GM12878 (cell line): ENCODE results near the gene CFLAR. TPM values are rescaled to one million over a fixed set of nuclear protein-coding genes. Genes with fewer than 3 reads are reported as not detected.

ENCODE experiments used
- ATF7 ChIP-seq: fragments of 450-650 bp; IDR thresholded peaks from 2 replicates; pipeline ENCODE4 v1.6.1; 2016; ENCODE audit warnings: low read depth, mild to moderate bottlenecking
- EP300 ChIP-seq, 2 experiments: fragments of 150-350 bp in 1 of 2; IDR thresholded peaks; 2 replicates each; pipeline ENCODE4 v1.6.1; 2011 to 2012; ENCODE audit warnings: low read depth in 2 of 2, low read length in 2 of 2, borderline replicate concordance in 1 of 2, improper control_type of control experiment in 1 of 2, inconsistent platforms in 1 of 2; ENCODE audit not compliant: control insufficient read depth in 1 of 2
- FOS ChIP-seq: IDR thresholded peaks from 3 replicates; pipeline ENCODE4 v1.6.1; 2011; ENCODE audit warnings: borderline replicate concordance; ENCODE audit not compliant: insufficient read length; ENCODE audit errors: extremely low read depth
- HCFC1 ChIP-seq: fragments of 150-350 bp; IDR thresholded peaks from 2 replicates; pipeline ENCODE4 v1.6.1; 2014; ENCODE audit warnings: low read length
- HDAC2 ChIP-seq: fragments of 200-600 bp; sonication (generic); IDR thresholded peaks from 2 replicates; pipeline ENCODE4 v1.6.1; 2017
- HDAC6 ChIP-seq: fragments of 200-600 bp; sonication (generic); IDR thresholded peaks from one replicate; pipeline ENCODE4 v1.8.0; 2017; ENCODE audit warnings: antibody characterized with exemption; ENCODE audit not compliant: unreplicated experiment
- HDGF ChIP-seq: fragments of 450-650 bp; IDR thresholded peaks from 2 replicates; pipeline ENCODE4 v1.6.1; 2016; ENCODE audit warnings: antibody characterized with exemption
- IKZF2 ChIP-seq, 2 experiments: fragments of 450-650 bp; IDR thresholded peaks; 2 replicates each; pipeline ENCODE4 v1.6.1; 2017; ENCODE audit warnings: mild to moderate bottlenecking in 2 of 2, moderate library complexity in 2 of 2
- MXI1 ChIP-seq: fragments of 150-350 bp; IDR thresholded peaks from 2 replicates; pipeline ENCODE4 v1.6.1; 2011; ENCODE audit warnings: low read depth, mild to moderate bottlenecking, inconsistent platforms, low read length, improper control_type of control experiment
- NFYA ChIP-seq: IDR thresholded peaks from 2 replicates; pipeline ENCODE4 v1.6.1; 2011; ENCODE audit warnings: low read depth, mild to moderate bottlenecking, low read length, improper control_type of control experiment, borderline replicate concordance
- NRF1 ChIP-seq: conservative IDR thresholded peaks from 2 replicates; pipeline ENCODE4 v1.6.1; 2011; ENCODE audit warnings: mild to moderate bottlenecking, low read depth, low read length, improper control_type of control experiment
- PAX8 ChIP-seq: fragments of 450-650 bp; IDR thresholded peaks from 2 replicates; pipeline ENCODE4 v1.6.1; 2017; ENCODE audit warnings: mild to moderate bottlenecking, moderate library complexity
- PML ChIP-seq: IDR thresholded peaks from 2 replicates; pipeline ENCODE4 v1.6.1; 2012; ENCODE audit warnings: low read length, inconsistent platforms
- POLR2AphosphoS5 ChIP-seq: IDR thresholded peaks from 2 replicates; pipeline ENCODE4 v1.6.1; 2011; ENCODE audit warnings: mild to moderate bottlenecking, low read length, inconsistent platforms
- RBBP5 ChIP-seq: fragments of 200-600 bp; sonication (generic); conservative IDR thresholded peaks from 2 replicates; pipeline ENCODE4 v1.6.1; 2016
- SIN3A ChIP-seq: IDR thresholded peaks from 2 replicates; pipeline ENCODE4 v1.6.1; 2012; ENCODE audit warnings: low read depth, low read length, improper control_type of control experiment
- SIX5 ChIP-seq: IDR thresholded peaks from 2 replicates; pipeline ENCODE4 v1.6.1; 2011; ENCODE audit warnings: mild to moderate bottlenecking, low read depth, low read length, moderate library complexity; ENCODE audit not compliant: severe bottlenecking
- SREBF2 ChIP-seq: IDR thresholded peaks from 2 replicates; pipeline ENCODE4 v1.6.1; 2012; ENCODE audit warnings: mild to moderate bottlenecking, low read length
- ZNF384 ChIP-seq: IDR thresholded peaks from 2 replicates; pipeline ENCODE4 v1.6.1; 2012; ENCODE audit warnings: low read depth, mild to moderate bottlenecking, low read length, improper control_type of control experiment, borderline replicate concordance
- polyA plus RNA-seq, 11 experiments: library from polyadenylated mRNA; depleted of rRNA in 4 of 11; unstranded in 6 of 11; stranded (reverse) in 5 of 11; fragments of >200 nt; fragmentation: Nextera tagmentation in 4 of 11; fragmentation: Illumina TruSeq in 1 of 11; extraction: Ambion mirVana in 4 of 11; extraction: Trizol in 1 of 11; gene quantifications; 1 replicate in 1 of 11; 2 replicates in 10 of 11; pipeline versions ENCODE4 v1.2.1 to v1.2.3, GENCODE V29; 2011 to 2016; ENCODE audit warnings: inconsistent platforms in 2 of 11, missing spikeins in 2 of 11, low read depth in 1 of 11
- total RNA-seq, 4 experiments: library from RNA; depleted of rRNA in 3 of 4; stranded (reverse); fragments of >200 nt in 3 of 4; fragmentation: Illumina TruSeq in 1 of 4; extraction: Trizol in 1 of 4; gene quantifications; 2 replicates each; pipeline versions ENCODE4 v1.2.1 to v1.2.3, GENCODE V29; 2013 to 2021
- TF ChIP-seq, protein P1 (sequence below): fragments of 450-650 bp; IDR thresholded peaks from 2 replicates; pipeline ENCODE4 v1.6.1; 2018; ENCODE audit warnings: borderline replicate concordance, mild to moderate bottlenecking; ENCODE audit not compliant: partially characterized antibody
- TF ChIP-seq, protein P2 (sequence below): fragments of 450-650 bp; IDR thresholded peaks from 2 replicates; pipeline ENCODE4 v1.6.1; 2017; ENCODE audit warnings: mild to moderate bottlenecking, moderate library complexity
- TF ChIP-seq, protein P3 (sequence below): IDR thresholded peaks from 2 replicates; pipeline ENCODE4 v1.6.1; 2012; ENCODE audit warnings: low read depth, low read length, improper control_type of control experiment
- TF ChIP-seq, protein P4 (sequence below): IDR thresholded peaks from 2 replicates; pipeline ENCODE4 v1.6.1; 2011; ENCODE audit warnings: low read depth, low read length, improper control_type of control experiment, borderline replicate concordance

The CFLAR gene
- total and polyA plus RNA-seq, 10 of the 15 experiments (the other 5 are each of a cell fraction or from before 2014, with no cell fraction given): 80.6 to 181 (median 101) TPM

DNA sequence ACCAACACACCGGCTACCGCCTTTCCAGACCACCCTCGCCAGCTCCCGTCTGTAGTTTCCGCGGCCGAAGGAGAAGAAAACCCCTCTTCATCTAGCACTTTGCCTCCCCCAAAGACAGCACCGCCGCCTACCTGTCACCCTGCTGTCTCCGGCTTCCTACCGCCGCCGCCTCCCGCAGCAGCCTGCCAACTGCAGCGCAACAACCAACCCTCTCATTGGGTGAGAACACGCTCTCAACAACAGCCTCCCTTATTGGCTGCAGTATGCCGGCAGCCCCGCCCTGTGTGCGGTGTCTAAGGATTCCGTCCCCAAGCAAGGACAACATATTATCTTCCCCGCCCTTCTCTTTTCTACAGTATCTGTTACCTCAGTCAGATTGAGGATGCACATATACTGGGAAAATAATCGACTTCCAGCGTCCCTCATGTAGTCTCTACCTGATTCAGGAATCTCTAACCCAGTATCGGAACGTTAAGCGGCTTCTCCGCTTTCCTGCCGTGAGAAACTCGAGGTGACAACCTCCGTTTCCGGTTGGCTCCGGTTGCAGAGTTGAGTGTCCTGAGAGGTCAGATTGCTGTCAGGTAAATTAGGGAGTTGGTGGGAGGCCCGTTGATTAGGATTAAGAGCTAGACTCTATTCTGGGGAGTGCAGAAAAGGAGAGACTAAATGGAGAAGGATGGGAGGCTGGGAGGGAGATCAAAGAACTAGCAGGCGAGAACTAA lies 44.3 kb upstream of the CFLAR start, which contains the start of the genes HYCC2 and NDUFB3 (continued):
- TF ChIP-seq SIX5 (peak; percentile 58), IKZF2 (IDR thresholded peaks at IDR 0.05) (peak; percentile 57 to 69; a peak in 3 of 4 replicates), HCFC1 (peak; percentile 83), NRF1 (no peak), EP300 (IDR thresholded peaks at IDR 0.05; ENCODE audit: borderline replicate concordance in 1 of 2, control insufficient read depth in 1 of 2, low read depth in 2 of 2, low read length in 2 of 2) (0 out of 4 replicates have a peak, but pooled peaks of 1 of the 2 experiments have one; percentile 13), ATF7 (peak; percentile 86), HDAC6 (no peak), PAX8 (no peak; the same call in 1 of the 2 replicates), HDGF (peak; percentile 54; the same call in 1 of the 2 replicates), SREBF2 (no peak), ZNF384 (0 out of 2 replicates have a peak, but pooled peaks have one; percentile 7), SIN3A (peak; percentile 92; the same call in 1 of the 2 replicates), HDAC2 (no peak), NFYA (no peak), POLR2AphosphoS5 (peak; percentile 81), MXI1 (no peak), PML (peak; percentile 22), RBBP5 (0 out of 2 replicates have a peak, but pooled peaks have one; percentile 78), FOS (peak; percentile 24)
- TF ChIP-seq, protein P1, sequence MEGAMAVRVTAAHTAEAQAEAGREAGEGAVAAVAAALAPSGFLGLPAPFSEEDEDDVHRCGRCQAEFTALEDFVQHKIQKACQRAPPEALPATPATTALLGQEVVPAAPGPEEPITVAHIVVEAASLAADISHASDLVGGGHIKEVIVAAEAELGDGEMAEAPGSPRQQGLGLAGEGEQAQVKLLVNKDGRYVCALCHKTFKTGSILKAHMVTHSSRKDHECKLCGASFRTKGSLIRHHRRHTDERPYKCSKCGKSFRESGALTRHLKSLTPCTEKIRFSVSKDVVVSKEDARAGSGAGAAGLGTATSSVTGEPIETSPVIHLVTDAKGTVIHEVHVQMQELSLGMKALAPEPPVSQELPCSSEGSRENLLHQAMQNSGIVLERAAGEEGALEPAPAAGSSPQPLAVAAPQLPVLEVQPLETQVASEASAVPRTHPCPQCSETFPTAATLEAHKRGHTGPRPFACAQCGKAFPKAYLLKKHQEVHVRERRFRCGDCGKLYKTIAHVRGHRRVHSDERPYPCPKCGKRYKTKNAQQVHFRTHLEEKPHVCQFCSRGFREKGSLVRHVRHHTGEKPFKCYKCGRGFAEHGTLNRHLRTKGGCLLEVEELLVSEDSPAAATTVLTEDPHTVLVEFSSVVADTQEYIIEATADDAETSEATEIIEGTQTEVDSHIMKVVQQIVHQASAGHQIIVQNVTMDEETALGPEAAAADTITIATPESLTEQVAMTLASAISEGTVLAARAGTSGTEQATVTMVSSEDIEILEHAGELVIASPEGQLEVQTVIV: peak; percentile 83
- TF ChIP-seq, protein P2, sequence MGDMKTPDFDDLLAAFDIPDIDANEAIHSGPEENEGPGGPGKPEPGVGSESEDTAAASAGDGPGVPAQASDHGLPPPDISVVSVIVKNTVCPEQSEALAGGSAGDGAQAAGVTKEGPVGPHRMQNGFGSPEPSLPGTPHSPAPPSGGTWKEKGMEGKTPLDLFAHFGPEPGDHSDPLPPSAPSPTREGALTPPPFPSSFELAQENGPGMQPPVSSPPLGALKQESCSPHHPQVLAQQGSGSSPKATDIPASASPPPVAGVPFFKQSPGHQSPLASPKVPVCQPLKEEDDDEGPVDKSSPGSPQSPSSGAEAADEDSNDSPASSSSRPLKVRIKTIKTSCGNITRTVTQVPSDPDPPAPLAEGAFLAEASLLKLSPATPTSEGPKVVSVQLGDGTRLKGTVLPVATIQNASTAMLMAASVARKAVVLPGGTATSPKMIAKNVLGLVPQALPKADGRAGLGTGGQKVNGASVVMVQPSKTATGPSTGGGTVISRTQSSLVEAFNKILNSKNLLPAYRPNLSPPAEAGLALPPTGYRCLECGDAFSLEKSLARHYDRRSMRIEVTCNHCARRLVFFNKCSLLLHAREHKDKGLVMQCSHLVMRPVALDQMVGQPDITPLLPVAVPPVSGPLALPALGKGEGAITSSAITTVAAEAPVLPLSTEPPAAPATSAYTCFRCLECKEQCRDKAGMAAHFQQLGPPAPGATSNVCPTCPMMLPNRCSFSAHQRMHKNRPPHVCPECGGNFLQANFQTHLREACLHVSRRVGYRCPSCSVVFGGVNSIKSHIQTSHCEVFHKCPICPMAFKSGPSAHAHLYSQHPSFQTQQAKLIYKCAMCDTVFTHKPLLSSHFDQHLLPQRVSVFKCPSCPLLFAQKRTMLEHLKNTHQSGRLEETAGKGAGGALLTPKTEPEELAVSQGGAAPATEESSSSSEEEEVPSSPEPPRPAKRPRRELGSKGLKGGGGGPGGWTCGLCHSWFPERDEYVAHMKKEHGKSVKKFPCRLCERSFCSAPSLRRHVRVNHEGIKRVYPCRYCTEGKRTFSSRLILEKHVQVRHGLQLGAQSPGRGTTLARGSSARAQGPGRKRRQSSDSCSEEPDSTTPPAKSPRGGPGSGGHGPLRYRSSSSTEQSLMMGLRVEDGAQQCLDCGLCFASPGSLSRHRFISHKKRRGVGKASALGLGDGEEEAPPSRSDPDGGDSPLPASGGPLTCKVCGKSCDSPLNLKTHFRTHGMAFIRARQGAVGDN: no peak
- TF ChIP-seq, protein P3, sequence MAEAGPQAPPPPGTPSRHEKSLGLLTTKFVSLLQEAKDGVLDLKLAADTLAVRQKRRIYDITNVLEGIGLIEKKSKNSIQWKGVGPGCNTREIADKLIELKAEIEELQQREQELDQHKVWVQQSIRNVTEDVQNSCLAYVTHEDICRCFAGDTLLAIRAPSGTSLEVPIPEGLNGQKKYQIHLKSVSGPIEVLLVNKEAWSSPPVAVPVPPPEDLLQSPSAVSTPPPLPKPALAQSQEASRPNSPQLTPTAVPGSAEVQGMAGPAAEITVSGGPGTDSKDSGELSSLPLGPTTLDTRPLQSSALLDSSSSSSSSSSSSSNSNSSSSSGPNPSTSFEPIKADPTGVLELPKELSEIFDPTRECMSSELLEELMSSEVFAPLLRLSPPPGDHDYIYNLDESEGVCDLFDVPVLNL: no peak
- TF ChIP-seq, protein P4, sequence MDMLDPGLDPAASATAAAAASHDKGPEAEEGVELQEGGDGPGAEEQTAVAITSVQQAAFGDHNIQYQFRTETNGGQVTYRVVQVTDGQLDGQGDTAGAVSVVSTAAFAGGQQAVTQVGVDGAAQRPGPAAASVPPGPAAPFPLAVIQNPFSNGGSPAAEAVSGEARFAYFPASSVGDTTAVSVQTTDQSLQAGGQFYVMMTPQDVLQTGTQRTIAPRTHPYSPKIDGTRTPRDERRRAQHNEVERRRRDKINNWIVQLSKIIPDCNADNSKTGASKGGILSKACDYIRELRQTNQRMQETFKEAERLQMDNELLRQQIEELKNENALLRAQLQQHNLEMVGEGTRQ: no peak
